Coronary artery (tissue), 2 donors: ENCODE measurements around the gene CDC23.
"Not testable (repeated sequence)": the region's sequence is repeated elsewhere in the genome, so short reads cannot be mapped to it uniquely, and the experiment has no call there.

Source experiments
- DNase-seq: peaks from one replicate; pipeline ENCODE4 v3.0.0-alpha.2; 2017; ENCODE audit warnings: low spot score
- H3K27ac ChIP-seq, 2 donors: fragments of 200-600 bp; sonication (generic); one replicate each; pipeline ENCODE4 v1.5.1; 2016 to 2019
- H3K4me3 ChIP-seq: fragments of 200-600 bp; sonication (generic); 2 replicates; pipeline ENCODE4 v1.5.1; 2016; ENCODE audit warnings: mild to moderate bottlenecking, moderate library complexity
- CTCF ChIP-seq: fragments of 200-600 bp; sonication (generic); IDR thresholded peaks from one replicate; pipeline ENCODE4 v1.5.1; 2019; ENCODE audit warnings: antibody characterized with exemption

The CDC23 gene

GRCh38 chr5:138223532-138223931 lies 10.4 kb upstream of the CDC23 start:
- Histone ChIP-seq H3K27ac (no peak overlapping the region), H3K4me3 (no peak overlapping the region)
- TF ChIP-seq CTCF, result no peak
- no peak for DNase-seq

DNA sequence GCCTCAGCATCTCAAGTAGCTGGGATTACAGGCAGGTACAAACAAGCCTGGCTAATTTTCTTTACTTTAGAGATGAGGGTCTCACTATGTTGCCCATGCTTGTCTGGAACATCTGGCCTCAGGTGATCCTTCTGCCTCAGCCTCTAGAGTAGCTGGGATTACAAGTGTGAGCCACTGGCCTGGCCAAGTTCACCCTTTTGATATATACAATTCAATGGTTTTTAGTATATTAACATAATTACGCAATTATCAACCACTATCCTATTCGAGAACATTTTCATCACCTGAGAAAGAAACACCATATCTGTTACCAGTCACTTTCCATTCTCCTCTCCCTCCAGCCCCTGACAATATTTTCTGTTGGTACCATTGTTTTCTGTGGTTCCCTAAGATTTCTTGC lies 3.7 kb upstream of the CDC23 start:
- H3K4me3 ChIP-seq, result no peak overlapping the region
- no peak overlapping the region for H3K27ac ChIP-seq
- no peak for DNase-seq
- TF ChIP-seq CTCF, result no peak

- Histone ChIP-seq H3K4me3 (peak overlapping the region; percentile 80), H3K27ac (peak overlapping the region; percentile 53 to 79)
- no peak for TF ChIP-seq CTCF
- peak; percentile 74 for DNase-seq
These were observed 329 bp downstream of the CDC23 start for GRCh38 chr5:138212828-138213160.

DNA sequence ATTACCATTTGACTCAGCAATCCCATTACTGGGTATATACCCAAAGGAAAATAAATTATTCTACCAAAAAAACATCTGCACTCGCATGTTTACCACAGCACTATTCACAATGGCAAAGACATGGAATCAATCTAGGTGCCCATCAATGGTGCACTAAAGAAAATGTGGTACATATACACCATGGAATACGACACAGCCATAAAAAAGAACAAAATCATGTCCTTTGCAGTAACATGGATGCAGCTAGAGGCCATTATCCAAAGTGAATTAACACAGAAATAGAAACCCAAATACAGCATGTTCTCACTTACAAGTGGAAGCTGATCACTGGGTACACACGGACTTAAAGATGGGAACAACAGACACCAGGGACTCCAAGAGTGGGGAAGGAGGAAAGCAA lies 2.1 kb downstream of the CDC23 start:
- no peak for DNase-seq
- TF ChIP-seq CTCF, result no peak
- Histone ChIP-seq H3K27ac (no peak overlapping the region), H3K4me3 (no peak overlapping the region)

- not testable (repeated sequence) for H3K4me3 ChIP-seq, DNase-seq, H3K27ac ChIP-seq
These were observed 19.3 kb downstream of the CDC23 start for GRCh38 chr5:138193859-138194258.

GRCh38 chr5:138192826-138193225 lies 20.3 kb downstream of the CDC23 start:
- DNase-seq, result no peak
- TF ChIP-seq CTCF, result no peak
- Histone ChIP-seq H3K4me3 (no peak overlapping the region), H3K27ac (no peak overlapping the region)

DNA sequence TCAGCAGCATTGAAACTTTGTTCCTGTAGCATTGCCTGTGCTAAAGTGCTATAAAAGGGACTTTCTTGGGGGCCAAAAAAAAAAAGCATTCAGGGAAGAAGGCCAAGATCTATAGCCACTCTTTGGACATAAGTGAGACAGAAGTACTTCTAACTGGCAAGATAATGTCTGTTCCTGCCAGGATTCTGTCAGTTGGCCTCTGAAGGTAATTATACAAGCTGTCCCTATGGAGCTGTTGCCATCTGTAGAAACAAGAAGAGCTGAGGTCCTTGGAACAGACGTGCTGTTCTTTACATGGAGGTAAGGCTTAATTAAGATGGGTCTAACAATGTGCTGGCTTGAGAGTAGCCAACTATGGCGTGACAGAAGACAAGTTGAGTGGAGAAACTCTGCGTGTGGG lies 24.5 kb downstream of the CDC23 start:
- no peak for TF ChIP-seq CTCF
- no peak for DNase-seq
- Histone ChIP-seq H3K4me3 (no peak overlapping the region), H3K27ac (no peak overlapping the region)

DNA sequence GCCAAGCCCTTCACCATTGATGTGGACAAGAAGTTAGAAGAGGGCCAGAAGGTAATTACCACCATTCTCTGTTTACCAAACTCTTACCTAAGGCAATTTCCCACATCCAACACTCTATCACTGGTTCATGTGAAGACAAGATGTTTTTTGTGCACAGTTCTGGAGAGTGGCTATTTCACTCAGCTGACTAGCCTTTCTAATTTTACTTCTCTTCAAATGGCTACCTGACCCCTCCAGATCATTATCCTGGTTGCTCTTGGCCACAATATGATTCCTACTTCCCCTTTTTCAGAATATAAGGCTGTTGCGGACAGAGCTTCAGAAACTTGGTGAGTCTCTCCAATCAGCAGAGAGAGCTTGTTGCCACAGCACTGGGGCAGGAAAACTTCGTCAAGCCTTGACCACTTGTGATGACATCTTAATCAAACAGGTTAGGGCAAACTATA lies 27.1 kb downstream of the CDC23 start:
- TF ChIP-seq CTCF, result no peak
- DNase-seq, result no peak
- H3K4me3 ChIP-seq, result no peak overlapping the region
- no peak overlapping the region for H3K27ac ChIP-seq
